HG02852 (cell line): ENCODE results near the gene CDH4.

Experiments used
- ATAC-seq: cut with Tn5 transposase; IDR thresholded peaks from one replicate; pipeline ENCODE4 v1.9.1; 2021; ENCODE audit warnings: mild to moderate bottlenecking, moderate library complexity; ENCODE audit not compliant: unreplicated experiment

The CDH4 gene

GRCh38 chr20:61722146-61722678 lies 470.2 kb downstream of the CDH4 start:
- no peak for ATAC-seq

- ATAC-seq, result no peak
Measured at GRCh38 chr20:61723529-61724257, 471.6 kb downstream of the CDH4 start.

GRCh38 chr20:61724376-61724775 lies 472.3 kb downstream of the CDH4 start:
- no peak for ATAC-seq

GRCh38 chr20:61725145-61725544 lies 473.1 kb downstream of the CDH4 start:
- no peak for ATAC-seq

- no peak for ATAC-seq
Measured at GRCh38 chr20:61725966-61726365, 473.9 kb downstream of the CDH4 start.

GRCh38 chr20:61726979-61727378 lies 474.9 kb downstream of the CDH4 start:
- no peak for ATAC-seq

GRCh38 chr20:61727761-61728160 lies 475.7 kb downstream of the CDH4 start:
- ATAC-seq, result no peak

GRCh38 chr20:61728326-61728725 lies 476.3 kb downstream of the CDH4 start:
- ATAC-seq, result no peak

GRCh38 chr20:61728786-61729770 lies 477.0 kb downstream of the CDH4 start:
- no peak for ATAC-seq

GRCh38 chr20:61730631-61731362 lies 478.7 kb downstream of the CDH4 start:
- ATAC-seq, result no peak

GRCh38 chr20:61731363-61732181 lies 479.5 kb downstream of the CDH4 start:
- no peak for ATAC-seq

GRCh38 chr20:61732511-61733210 lies 480.6 kb downstream of the CDH4 start:
- no peak for ATAC-seq

GRCh38 chr20:61733216-61733615 lies 481.2 kb downstream of the CDH4 start:
- no peak for ATAC-seq

GRCh38 chr20:61733891-61734732 lies 482.1 kb downstream of the CDH4 start:
- no peak for ATAC-seq

GRCh38 chr20:61734733-61735502 lies 482.9 kb downstream of the CDH4 start:
- no peak for ATAC-seq

GRCh38 chr20:61735503-61735785 lies 483.4 kb downstream of the CDH4 start:
- ATAC-seq, result no peak

- no peak for ATAC-seq
Measured at GRCh38 chr20:61736001-61736635, 484.1 kb downstream of the CDH4 start.
